ENCODE measurements around the gene NOXRED1.

GRCh38 chr14:77359626-77360025, 63.7 kb downstream of the NOXRED1 start:
- TF ChIP-seq TCF4 (CRISPR knock-in tag; IDR thresholded peaks at IDR 0.05; ENCODE audit: borderline replicate concordance), result no peak
- TF ChIP-seq ZC3H10 (CRISPR knock-in tag; IDR thresholded peaks at IDR 0.05), result no peak
- TF ChIP-seq ZNF565 (CRISPR knock-in tag; conservative IDR thresholded peaks at IDR 0.05; ENCODE audit: low read depth), result no peak
- no peak for TF ChIP-seq ZNF70 (CRISPR knock-in tag; IDR thresholded peaks at IDR 0.05)
- TF ChIP-seq ZFP3 (CRISPR knock-in tag; IDR thresholded peaks at IDR 0.05), result no peak
- TF ChIP-seq ISL1 (CRISPR knock-in tag; IDR thresholded peaks at IDR 0.05), result peak; percentile 20; the same call in 1 of the 2 replicates
- no peak for TF ChIP-seq TSHZ2 (CRISPR knock-in tag; IDR thresholded peaks at IDR 0.05)
- no peak for TF ChIP-seq CSDC2 (CRISPR knock-in tag; IDR thresholded peaks at IDR 0.05)
- no peak for TF ChIP-seq ARNTL (CRISPR knock-in tag; IDR thresholded peaks at IDR 0.05; ENCODE audit: borderline replicate concordance, low read depth)

Data from SK-N-SH treated with all-trans-retinoic acid at 6 μM for 48 hours (cell line).